Smooth muscle cell (in vitro differentiated cells): Measurements from ENCODE around the gene CCDC7. TPM values are rescaled to one million over a fixed set of nuclear protein-coding genes. Genes with fewer than 3 reads are reported as not detected.
"Not testable (repeated sequence)": the region's sequence is repeated elsewhere in the genome, so short reads cannot be mapped to it uniquely, and the experiment has no call there.

Experiments
- DNase-seq: peaks from one replicate; lab custom pipeline; 2025; ENCODE audit not compliant: unreplicated experiment; lab: John Stamatoyannopoulos, UW
- H2AFZ ChIP-seq: fragments of 200-600 bp; sonication (generic); 2 replicates; pipeline ENCODE4 v1.6.0; 2016; ENCODE audit warnings: antibody characterized with exemption, low read depth, mild to moderate bottlenecking
- H3F3A ChIP-seq: fragments of 200-600 bp; sonication (generic); 2 replicates; pipeline ENCODE4 v1.6.0; 2017; ENCODE audit warnings: antibody characterized with exemption, low read depth
- H3K27ac ChIP-seq: fragments of 200-600 bp; sonication (generic); 2 replicates; pipeline ENCODE4 v1.5.1; 2016; ENCODE audit warnings: low read depth, mild to moderate bottlenecking
- H3K27me3 ChIP-seq: fragments of 200-600 bp; sonication (generic); 2 replicates; pipeline ENCODE4 v1.6.1; 2016; ENCODE audit warnings: low read depth, mild to moderate bottlenecking
- H3K36me3 ChIP-seq: fragments of 200-600 bp; sonication (generic); 2 replicates; pipeline ENCODE4 v1.5.1; 2016; ENCODE audit warnings: low read depth
- H3K4me1 ChIP-seq: fragments of 200-600 bp; sonication (generic); 2 replicates; pipeline ENCODE4 v1.5.1; 2016; ENCODE audit warnings: low read depth
- H3K4me2 ChIP-seq: fragments of 200-600 bp; sonication (generic); 2 replicates; pipeline ENCODE4 v1.6.0; 2016; ENCODE audit warnings: mild to moderate bottlenecking
- H3K4me3 ChIP-seq: fragments of 200-600 bp; sonication (generic); 2 replicates; pipeline ENCODE4 v1.5.1; 2016; ENCODE audit warnings: mild to moderate bottlenecking
- H3K79me2 ChIP-seq: fragments of 200-600 bp; sonication (generic); 2 replicates; pipeline ENCODE4 v1.6.0; 2016; ENCODE audit warnings: low read depth, mild to moderate bottlenecking
- H3K9ac ChIP-seq: fragments of 200-600 bp; sonication (generic); 2 replicates; pipeline ENCODE4 v1.6.0; 2016; ENCODE audit warnings: low read depth
- H3K9me3 ChIP-seq: fragments of 200-600 bp; sonication (generic); replicated peaks from 2 replicates; pipeline ENCODE4 v1.5.1; 2016; ENCODE audit warnings: low read depth
- H4K20me1 ChIP-seq: fragments of 200-600 bp; sonication (generic); 2 replicates; pipeline ENCODE4 v1.6.0; 2016; ENCODE audit warnings: low read depth
- WGBS: methylation state at CpG from one replicate; pipeline ENCODE4 v1.1.7; 2016; ENCODE audit warnings: low lambda C conversion rate; 5-methylcytosine and 5-hydroxymethylcytosine counted together
- polyA plus RNA-seq: library from polyadenylated mRNA; unstranded; fragments of >200 nt; fragmentation: Nextera tagmentation; extraction: Ambion mirVana; gene quantifications from 2 replicates; pipeline ENCODE4 v1.2.1, GENCODE V29; 2016
- total RNA-seq: library from RNA; depleted of rRNA; stranded (reverse); fragments of >200 nt; gene quantifications from 2 replicates; pipeline ENCODE4 v1.2.3, GENCODE V29; 2014
- TF ChIP-seq, protein P1 (sequence below): fragments of 200-600 bp; sonication (generic); IDR thresholded peaks from 2 replicates; pipeline ENCODE4 v1.5.1; 2017; ENCODE audit warnings: borderline replicate concordance, mild to moderate bottlenecking, antibody characterized with exemption; ENCODE audit not compliant: insufficient read depth, poor library complexity, severe bottlenecking

The CCDC7 gene
- total and polyA plus RNA-seq, 2 experiments from 2014 or later = 1.5 to 4.2 TPM

DNA sequence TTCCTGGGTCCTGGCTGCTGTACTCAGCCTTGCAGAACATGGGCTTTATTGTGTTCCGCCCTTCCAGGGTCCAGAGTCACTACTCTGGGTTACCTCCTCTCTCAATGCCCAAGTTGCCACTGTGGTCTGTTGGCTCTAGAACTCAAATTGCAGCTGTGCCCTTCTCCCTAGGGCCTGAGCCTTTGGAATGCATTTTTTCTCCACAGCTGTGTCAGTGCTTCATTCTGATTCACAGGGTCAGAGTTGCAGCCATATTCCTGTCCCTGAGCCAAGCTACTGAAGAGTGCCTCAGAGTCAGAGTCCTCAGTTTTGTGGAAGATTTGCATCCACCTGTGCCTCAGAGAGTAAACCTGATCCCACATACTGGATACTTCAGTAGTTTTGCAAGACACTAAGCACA is 344.5 kb downstream of the CCDC7 start:
- Histone ChIP-seq H3K79me2 (no peaks in the 10 kb centered on the region), H3K9ac (no peak overlapping the region), H3K27me3 (no peaks in the 10 kb centered on the region), H4K20me1 (no peaks in the 10 kb centered on the region), H3K4me2 (no peak overlapping the region), H3K27ac (no peak overlapping the region), H3K36me3 (no peaks in the 10 kb centered on the region), H3K4me3 (no peak overlapping the region), H3K9me3 (no peaks in the 10 kb centered on the region), H3K4me1 (no peaks in the 10 kb centered on the region), H2AFZ (no peak overlapping the region), H3F3A (no peaks in the 10 kb centered on the region)
- 100% methylated on average over 1 of the region's 1 CpG for WGBS
- no peak for DNase-seq
- TF ChIP-seq, protein P1, sequence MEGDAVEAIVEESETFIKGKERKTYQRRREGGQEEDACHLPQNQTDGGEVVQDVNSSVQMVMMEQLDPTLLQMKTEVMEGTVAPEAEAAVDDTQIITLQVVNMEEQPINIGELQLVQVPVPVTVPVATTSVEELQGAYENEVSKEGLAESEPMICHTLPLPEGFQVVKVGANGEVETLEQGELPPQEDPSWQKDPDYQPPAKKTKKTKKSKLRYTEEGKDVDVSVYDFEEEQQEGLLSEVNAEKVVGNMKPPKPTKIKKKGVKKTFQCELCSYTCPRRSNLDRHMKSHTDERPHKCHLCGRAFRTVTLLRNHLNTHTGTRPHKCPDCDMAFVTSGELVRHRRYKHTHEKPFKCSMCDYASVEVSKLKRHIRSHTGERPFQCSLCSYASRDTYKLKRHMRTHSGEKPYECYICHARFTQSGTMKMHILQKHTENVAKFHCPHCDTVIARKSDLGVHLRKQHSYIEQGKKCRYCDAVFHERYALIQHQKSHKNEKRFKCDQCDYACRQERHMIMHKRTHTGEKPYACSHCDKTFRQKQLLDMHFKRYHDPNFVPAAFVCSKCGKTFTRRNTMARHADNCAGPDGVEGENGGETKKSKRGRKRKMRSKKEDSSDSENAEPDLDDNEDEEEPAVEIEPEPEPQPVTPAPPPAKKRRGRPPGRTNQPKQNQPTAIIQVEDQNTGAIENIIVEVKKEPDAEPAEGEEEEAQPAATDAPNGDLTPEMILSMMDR = no peak

DNA sequence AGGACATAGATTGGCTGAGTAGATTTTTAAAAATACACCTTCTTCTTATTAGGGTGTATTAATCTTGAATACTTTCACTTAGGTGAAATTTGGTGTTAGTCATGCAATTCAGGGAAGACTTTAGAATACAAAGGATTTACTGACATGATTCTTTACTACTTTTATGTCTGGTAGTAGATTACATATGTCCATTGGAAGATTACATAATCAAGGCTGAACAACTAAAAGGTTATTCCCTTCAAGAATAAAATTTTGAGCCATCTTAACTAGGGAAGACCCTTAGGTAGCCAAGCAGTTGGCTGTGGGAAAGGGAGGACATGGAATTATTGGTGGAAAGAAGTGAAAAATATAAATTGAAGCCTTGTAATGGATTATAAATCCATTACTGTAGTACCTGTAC is 347.1 kb downstream of the CCDC7 start:
- Histone ChIP-seq H3K4me3 (no peak overlapping the region), H3K27me3 (no peaks in the 10 kb centered on the region), H3K9me3 (no peaks in the 10 kb centered on the region), H3K4me1 (no peaks in the 10 kb centered on the region), H3K9ac (no peak overlapping the region), H4K20me1 (no peaks in the 10 kb centered on the region), H3K27ac (no peak overlapping the region), H3K79me2 (no peaks in the 10 kb centered on the region), H3K4me2 (no peak overlapping the region), H2AFZ (no peak overlapping the region), H3K36me3 (no peaks in the 10 kb centered on the region), H3F3A (no peaks in the 10 kb centered on the region)
- DNase-seq = no peak
- TF ChIP-seq, protein P1 = no peak

DNA sequence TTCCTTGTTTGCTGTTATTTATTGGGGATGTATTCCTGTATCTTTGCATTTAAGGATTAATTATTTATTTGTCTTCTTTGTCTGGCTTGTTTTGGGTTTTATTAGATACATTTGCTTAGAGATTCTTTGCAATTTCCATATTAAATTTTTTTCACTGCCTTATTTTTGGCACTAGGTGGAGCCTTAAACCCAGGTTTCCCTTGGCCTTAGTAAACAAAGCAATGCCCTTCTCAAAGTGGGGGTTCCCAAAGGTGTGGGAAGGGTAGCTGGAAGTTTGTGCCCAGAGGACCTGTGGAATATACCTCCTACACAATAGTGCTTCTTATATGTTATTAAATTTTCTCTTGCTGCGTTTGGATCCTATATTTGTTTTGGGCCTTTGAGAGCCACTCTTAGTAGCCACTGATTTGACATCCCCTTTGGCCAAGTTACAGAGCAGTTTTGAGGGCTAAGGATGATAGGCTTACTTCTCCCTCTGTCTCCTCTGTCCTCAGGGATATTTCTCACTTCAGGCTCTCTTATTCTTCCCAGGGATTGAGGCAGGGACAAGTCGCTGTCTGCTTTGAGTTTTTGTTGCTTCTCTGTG is 349.8 kb downstream of the CCDC7 start:
- no peaks in the 10 kb centered on the region for H3K4me1 ChIP-seq
- TF ChIP-seq, protein P1 = peak; percentile 63
- H3K27me3 ChIP-seq = no peaks in the 10 kb centered on the region
- H3K36me3 ChIP-seq = no peaks in the 10 kb centered on the region
- no peak for DNase-seq
- H3K9me3 ChIP-seq = no peaks in the 10 kb centered on the region
- 42% methylated on average over 2 of the region's 2 CpGs for WGBS
- no peak overlapping the region for H3K9ac ChIP-seq
- no peaks in the 10 kb centered on the region for H4K20me1 ChIP-seq
- no peak overlapping the region for H2AFZ ChIP-seq
- H3K79me2 ChIP-seq = no peaks in the 10 kb centered on the region
- no peak overlapping the region for H3K27ac ChIP-seq
- no peaks in the 10 kb centered on the region for H3F3A ChIP-seq
- H3K4me3 ChIP-seq = no peak overlapping the region
- no peak overlapping the region for H3K4me2 ChIP-seq

DNA sequence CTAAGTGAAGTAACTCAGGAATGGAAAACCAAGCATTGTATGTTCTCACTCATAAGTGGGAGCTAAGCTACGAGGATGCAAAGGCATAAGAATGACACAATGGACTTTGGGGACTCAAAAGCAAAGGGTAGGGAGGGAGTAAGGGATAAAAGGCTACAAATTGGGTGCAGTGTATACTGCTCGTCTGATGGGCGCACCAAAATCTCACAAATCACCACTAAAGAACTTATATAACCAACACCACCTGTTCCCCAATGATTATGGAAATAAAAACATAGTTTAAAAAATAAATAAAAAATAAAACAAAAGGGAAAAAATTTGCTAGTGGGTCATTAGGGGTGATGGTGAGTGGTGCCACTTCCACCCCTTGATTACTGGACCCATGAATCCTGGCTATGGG is 351.5 kb downstream of the CCDC7 start:
- H3K27me3 ChIP-seq, H3K27ac ChIP-seq, H4K20me1 ChIP-seq, H3K79me2 ChIP-seq, H3F3A ChIP-seq, H3K4me1 ChIP-seq, DNase-seq, H3K4me2 ChIP-seq, H3K36me3 ChIP-seq, H3K9ac ChIP-seq, H3K4me3 ChIP-seq, H2AFZ ChIP-seq, H3K9me3 ChIP-seq: not testable (repeated sequence)
- WGBS = 93% methylated on average over 3 of the region's 3 CpGs
